Endothelial cell of umbilical vein (primary cell): ENCODE data around the gene YPEL4. TPM values are rescaled to one million over a fixed set of nuclear protein-coding genes. Genes with fewer than 3 reads are reported as not detected.

Experiments used
- BruUV-seq: library from RNA; stranded (reverse); fragments of 400-500 nt; replicated peaks from 2 replicates; lab custom pipeline; 2021; lab: Mats Ljungman, UMichigan
- CTCF ChIA-PET: fragments of 300-600, 350-600 bp; sonication (Branson Sonifier 250); formaldehyde crosslinking; loops from one replicate; lab custom pipeline; 2021; ENCODE audit warnings: antibody characterized with exemption, inconsistent platforms; lab: Charles Lee
- POLR2A ChIA-PET: fragments of 300-600, 350-600 bp; sonication (Branson Sonifier 250); formaldehyde crosslinking; loops from one replicate; lab custom pipeline; 2021; ENCODE audit warnings: antibody characterized with exemption, inconsistent platforms; lab: Charles Lee
- DNase-seq: peaks from one replicate; pipeline ENCODE4 v3.0.0-alpha.2; 2011; ENCODE audit warnings: low read depth, low spot score
- FAIRE-seq: peaks from 2 replicates; lab custom pipeline; 2011; peaks lifted over from hg19 to GRCh38; lab: Jason Lieb, UNC
- H2AFZ ChIP-seq: 2 replicates; pipeline ENCODE4 v1.6.0; 2012; ENCODE audit warnings: low read depth, low read length, control low read depth, inconsistent platforms
- H3K27ac ChIP-seq: 2 replicates; pipeline ENCODE4 v1.5.1; 2011; ENCODE audit warnings: low read depth, mild to moderate bottlenecking, control low read depth, low read length, moderate library complexity; ENCODE audit not compliant: insufficient read depth
- H3K27me3 ChIP-seq, 2 experiments: 2 replicates each; pipeline versions ENCODE4 v1.6.0 to v1.6.1; 2011; ENCODE audit warnings: low read length in 2 of 2, mixed read lengths in 1 of 2; ENCODE audit not compliant: control insufficient read depth in 2 of 2, insufficient read depth in 2 of 2
- H3K36me3 ChIP-seq, 2 experiments: 2 replicates in 1 of 2; 3 replicates in 1 of 2; pipeline ENCODE4 v1.5.1; 2011; ENCODE audit warnings: low read length in 2 of 2, mild to moderate bottlenecking in 1 of 2, moderate library complexity in 1 of 2; ENCODE audit not compliant: control insufficient read depth in 2 of 2, insufficient read depth in 2 of 2; ENCODE audit errors: extremely low read depth in 1 of 2
- H3K4me1 ChIP-seq: 3 replicates; pipeline ENCODE4 v1.5.1; 2011; ENCODE audit warnings: mild to moderate bottlenecking, low read length; ENCODE audit not compliant: control insufficient read depth, insufficient read depth; ENCODE audit errors: extremely low read depth
- H3K4me2 ChIP-seq: 2 replicates; pipeline ENCODE4 v1.6.1; 2011; ENCODE audit warnings: low read length, control low read depth, mixed read lengths; ENCODE audit not compliant: insufficient read depth
- H3K4me3 ChIP-seq, 3 experiments: fragments of 200-600 bp in 1 of 3; sonication (generic), shearing (Covaris generic) in 1 of 3; replicated peaks in 1 of 3; 2 replicates each; pipeline ENCODE4 v1.5.1; 2011 to 2016; ENCODE audit warnings: control low read depth in 3 of 3, low read length in 3 of 3, mild to moderate bottlenecking in 2 of 3, inconsistent platforms in 1 of 3, low read depth in 1 of 3, moderate library complexity in 1 of 3; ENCODE audit not compliant: insufficient read depth in 1 of 3
- H3K79me2 ChIP-seq: 2 replicates; pipeline ENCODE4 v1.6.0; 2012; ENCODE audit warnings: low read length, inconsistent platforms; ENCODE audit not compliant: control insufficient read depth, insufficient read depth
- H3K9ac ChIP-seq: replicated peaks from 2 replicates; pipeline ENCODE3; 2011; ENCODE audit warnings: low read length, control low read depth; ENCODE audit not compliant: insufficient read depth; ENCODE audit errors: extremely low read depth
- H3K9me1 ChIP-seq: replicated peaks from 3 replicates; pipeline ENCODE4 v1.6.0; 2011; ENCODE audit warnings: mild to moderate bottlenecking, low read length; ENCODE audit not compliant: control insufficient read depth, insufficient read depth; ENCODE audit errors: extremely low read depth
- H3K9me3 ChIP-seq: replicated peaks from 2 replicates; pipeline ENCODE4 v1.5.1; 2012; ENCODE audit warnings: low read length, inconsistent platforms; ENCODE audit not compliant: control insufficient read depth, insufficient read depth
- H4K20me1 ChIP-seq: replicated peaks from 2 replicates; pipeline ENCODE3; 2011; ENCODE audit warnings: mild to moderate bottlenecking, low read length; ENCODE audit not compliant: control insufficient read depth, insufficient read depth; ENCODE audit errors: extremely low read depth
- EZH2 ChIP-seq: IDR thresholded peaks from 2 replicates; pipeline ENCODE4 v1.6.1; 2012; ENCODE audit warnings: borderline replicate concordance, low read depth, mild to moderate bottlenecking, moderate library complexity, low read length, inconsistent platforms; ENCODE audit not compliant: severe bottlenecking
- FOS ChIP-seq: IDR thresholded peaks from 2 replicates; pipeline ENCODE4 v1.6.1; 2011; ENCODE audit warnings: mild to moderate bottlenecking, low read length, moderate library complexity, borderline replicate concordance; ENCODE audit not compliant: insufficient read depth
- GATA2 ChIP-seq: IDR thresholded peaks from 2 replicates; pipeline ENCODE4 v1.7.0; 2011; ENCODE audit warnings: low read depth, mild to moderate bottlenecking, moderate library complexity, mixed read lengths, low read length; ENCODE audit not compliant: insufficient read length, insufficient read depth
- JUN ChIP-seq: IDR thresholded peaks from 2 replicates; pipeline ENCODE4 v1.6.1; 2011; ENCODE audit warnings: borderline replicate concordance, low read depth; ENCODE audit not compliant: insufficient read length, insufficient read depth
- MYC ChIP-seq: IDR thresholded peaks from one replicate; pipeline ENCODE4 v1.6.1; 2011; ENCODE audit warnings: mild to moderate bottlenecking, low read depth, low read length
- POLR2A ChIP-seq: IDR thresholded peaks from 2 replicates; pipeline ENCODE4 v1.6.1; 2012; ENCODE audit warnings: low read depth, mild to moderate bottlenecking, control low read depth, low read length
- POLR2AphosphoS5 ChIP-seq: IDR thresholded peaks from 2 replicates; pipeline ENCODE4 v1.6.1; 2012; ENCODE audit warnings: low read depth, mild to moderate bottlenecking, control low read depth, low read length, moderate library complexity; ENCODE audit not compliant: insufficient read depth
- dilution Hi-C: fragments of 300-500 bp; cut with MboI; formaldehyde crosslinking; loops from one replicate; pipeline ENCODE4 v1.15.0; 2019; ENCODE audit warnings: low sequenced_read_pairs; ENCODE audit not compliant: extremely low pct_ligation_motif_present
- intact Hi-C: fragments of 100-400 bp; cut with micrococcal nuclease; formaldehyde crosslinking; loops from one replicate; pipeline ENCODE4 v1.10.0; 2022
- polyA plus RNA-seq, 4 experiments: library from polyadenylated mRNA; depleted of rRNA in 3 of 4; stranded (reverse) in 3 of 4; unstranded in 1 of 4; fragments of >200 nt; gene quantifications; 2 replicates each; pipeline versions ENCODE4 v1.2.1 to v1.2.3, GENCODE V29; 2011 to 2012; ENCODE audit warnings: missing spikeins in 1 of 4
- total RNA-seq: library from RNA; stranded (reverse); gene quantifications from 2 replicates; pipeline ENCODE4 v1.2.3, GENCODE V29; 2021
- TF ChIP-seq, protein P1 (sequence below), 2 donors: IDR thresholded peaks; 1 replicate in 1 of 2; 2 replicates in 1 of 2; pipeline ENCODE4 v1.5.1; 2011; ENCODE audit warnings: low read length in 2 of 2, mild to moderate bottlenecking in 2 of 2, moderate library complexity in 2 of 2, control low read depth in 1 of 2, inconsistent platforms in 1 of 2, low read depth in 1 of 2; ENCODE audit not compliant: insufficient read depth in 1 of 2; ENCODE audit errors: extremely low read depth in 1 of 2
- TF ChIP-seq, protein P2 (sequence below): IDR thresholded peaks from 2 replicates; pipeline ENCODE4 v1.6.1; 2011; ENCODE audit not compliant: insufficient read depth, insufficient read length

Gene YPEL4
- total and polyA plus RNA-seq, 2 donors (not counting 3 experiments of a cell fraction or from before 2014, with no cell fraction given) = 0.03 to 0.24 TPM

DNA sequence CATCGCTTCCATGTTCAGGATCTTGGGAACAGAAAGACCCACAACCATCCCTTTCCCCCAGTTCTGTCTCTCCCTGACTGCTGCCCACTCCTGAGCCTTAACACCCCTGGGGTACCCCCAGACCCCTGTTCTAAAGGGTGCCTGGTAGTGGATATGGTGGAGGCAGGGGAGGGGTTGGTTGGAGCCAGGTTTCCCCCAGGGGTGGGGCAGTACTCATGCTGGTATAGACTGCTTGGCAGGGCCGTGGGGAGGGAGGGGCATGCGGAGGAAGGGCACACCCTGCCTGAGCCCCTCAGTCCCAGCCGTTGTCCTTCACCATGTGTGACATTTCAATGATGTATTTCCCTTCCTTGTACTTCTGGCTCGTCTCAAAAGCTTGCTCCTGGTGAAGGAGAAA, 4.0 kb downstream of the YPEL4 start:
- Histone ChIP-seq H3K79me2 (peaks cover 2% of the 10 kb centered on the region), H3K27me3 (peaks cover 38 to 50% of the 10 kb centered on the region in 2 experiments), H4K20me1 (no peaks in the 10 kb centered on the region), H3K4me3 (no peak overlapping the region), H3K9me1 (no peaks in the 10 kb centered on the region), H3K27ac (no peak overlapping the region), H3K9me3 (no peaks in the 10 kb centered on the region), H3K9ac (no peak overlapping the region), H3K4me2 (no peak overlapping the region), H2AFZ (no peak overlapping the region), H3K4me1 (peaks cover 8% of the 10 kb centered on the region), H3K36me3 (no peaks in the 10 kb centered on the region)
- CTCF ChIA-PET = interaction anchor here (1.4 to 5.1 kb wide), 5 partner anchors 11 to 266 kb away, joined by 3 to 126 read pairs (median 6); partner anchors contain the start of gene UBE2L6
- DNase-seq (no peak), FAIRE-seq (no peak)
- TF ChIP-seq, protein P1, sequence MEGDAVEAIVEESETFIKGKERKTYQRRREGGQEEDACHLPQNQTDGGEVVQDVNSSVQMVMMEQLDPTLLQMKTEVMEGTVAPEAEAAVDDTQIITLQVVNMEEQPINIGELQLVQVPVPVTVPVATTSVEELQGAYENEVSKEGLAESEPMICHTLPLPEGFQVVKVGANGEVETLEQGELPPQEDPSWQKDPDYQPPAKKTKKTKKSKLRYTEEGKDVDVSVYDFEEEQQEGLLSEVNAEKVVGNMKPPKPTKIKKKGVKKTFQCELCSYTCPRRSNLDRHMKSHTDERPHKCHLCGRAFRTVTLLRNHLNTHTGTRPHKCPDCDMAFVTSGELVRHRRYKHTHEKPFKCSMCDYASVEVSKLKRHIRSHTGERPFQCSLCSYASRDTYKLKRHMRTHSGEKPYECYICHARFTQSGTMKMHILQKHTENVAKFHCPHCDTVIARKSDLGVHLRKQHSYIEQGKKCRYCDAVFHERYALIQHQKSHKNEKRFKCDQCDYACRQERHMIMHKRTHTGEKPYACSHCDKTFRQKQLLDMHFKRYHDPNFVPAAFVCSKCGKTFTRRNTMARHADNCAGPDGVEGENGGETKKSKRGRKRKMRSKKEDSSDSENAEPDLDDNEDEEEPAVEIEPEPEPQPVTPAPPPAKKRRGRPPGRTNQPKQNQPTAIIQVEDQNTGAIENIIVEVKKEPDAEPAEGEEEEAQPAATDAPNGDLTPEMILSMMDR (IDR thresholded peaks at IDR 0.05; ENCODE audit: extremely low read depth in 1 of 2, insufficient read depth in 1 of 2, low read depth in 1 of 2, low read length in 2 of 2) = no peak
- TF ChIP-seq POLR2AphosphoS5 = no peak
- no peak for TF ChIP-seq GATA2
- TF ChIP-seq MYC = no peak
- TF ChIP-seq, protein P2, sequence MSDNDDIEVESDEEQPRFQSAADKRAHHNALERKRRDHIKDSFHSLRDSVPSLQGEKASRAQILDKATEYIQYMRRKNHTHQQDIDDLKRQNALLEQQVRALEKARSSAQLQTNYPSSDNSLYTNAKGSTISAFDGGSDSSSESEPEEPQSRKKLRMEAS = no peak
- TF ChIP-seq POLR2A = no peak
- TF ChIP-seq EZH2 = no peak
- TF ChIP-seq FOS = no peak
- TF ChIP-seq JUN = no peak
- dilution Hi-C loops = no loop called here
- BruUV-seq = no TSS peak
- intact Hi-C loops = loop anchor here (1.0 to 5.0 kb wide), 2 partner anchors 188 to 318 kb away; no protein-coding TSS in a partner anchor
- POLR2A ChIA-PET = no interaction called here
